Activated T-cell treated with anti-CD3 and anti-CD28 coated beads for 24 hours (primary cell): ENCODE data around the gene ACP5.
"Not testable (repeated sequence)": the region's sequence is repeated elsewhere in the genome, so short reads cannot be mapped to it uniquely, and the experiment has no call there.

Experiments
- DNase-seq: peaks from one replicate; pipeline ENCODE4 v3.0.0-alpha.2; 2020; ENCODE audit warnings: low read depth

The ACP5 gene

GRCh38 chr19:11578258-11579142 is 1.1 kb upstream of the ACP5 start:
- DNase-seq = no peak

DNA sequence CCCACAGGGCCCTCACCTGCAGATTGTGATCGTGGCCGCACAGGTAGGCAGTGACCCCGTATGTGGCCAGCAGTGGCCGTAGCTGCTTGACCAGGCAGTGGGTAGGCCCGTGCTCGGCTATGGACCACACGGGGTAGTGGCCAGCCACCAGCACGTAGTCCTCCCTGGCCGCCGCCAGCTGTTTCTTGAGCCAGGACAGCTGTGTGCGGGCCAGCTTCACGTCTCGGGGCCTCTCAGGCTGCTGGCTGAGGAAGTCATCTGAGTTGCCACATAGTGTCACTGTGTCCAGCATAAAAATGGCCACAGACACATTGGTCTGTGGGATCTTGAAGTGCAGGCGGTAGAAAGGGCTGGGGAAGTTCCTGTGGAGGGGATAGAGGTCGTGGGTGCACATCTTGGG is 1.2 kb downstream of the ACP5 start:
- no peak for DNase-seq

GRCh38 chr19:11574689-11575088 is 2.8 kb downstream of the ACP5 start:
- DNase-seq = no peak

- DNase-seq = not testable (repeated sequence)
Measured at GRCh38 chr19:11573763-11574162, 3.7 kb downstream of the ACP5 start.

DNA sequence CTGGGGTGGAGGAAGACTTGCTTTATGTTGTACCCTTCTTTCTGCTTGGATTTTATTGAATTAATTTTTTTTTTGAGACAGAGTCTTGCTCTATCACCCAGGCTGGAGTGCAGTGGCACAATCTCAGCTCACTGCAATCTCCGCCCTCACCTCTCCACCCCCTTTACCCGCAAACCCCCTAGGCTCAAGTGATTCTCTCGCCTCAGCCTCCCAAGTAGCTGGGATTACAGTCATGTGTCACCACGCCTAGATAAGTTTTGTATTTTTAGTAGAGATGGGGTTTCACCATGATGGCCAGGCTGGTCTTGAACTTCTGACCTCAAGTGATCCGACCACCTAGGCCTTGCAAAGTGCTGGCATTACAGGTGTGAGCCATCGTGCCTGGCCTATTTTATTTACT is 4.1 kb downstream of the ACP5 start:
- DNase-seq = not testable (repeated sequence)

- no peak for DNase-seq
Measured at GRCh38 chr19:11570039-11570462, 7.4 kb downstream of the ACP5 start.

DNA sequence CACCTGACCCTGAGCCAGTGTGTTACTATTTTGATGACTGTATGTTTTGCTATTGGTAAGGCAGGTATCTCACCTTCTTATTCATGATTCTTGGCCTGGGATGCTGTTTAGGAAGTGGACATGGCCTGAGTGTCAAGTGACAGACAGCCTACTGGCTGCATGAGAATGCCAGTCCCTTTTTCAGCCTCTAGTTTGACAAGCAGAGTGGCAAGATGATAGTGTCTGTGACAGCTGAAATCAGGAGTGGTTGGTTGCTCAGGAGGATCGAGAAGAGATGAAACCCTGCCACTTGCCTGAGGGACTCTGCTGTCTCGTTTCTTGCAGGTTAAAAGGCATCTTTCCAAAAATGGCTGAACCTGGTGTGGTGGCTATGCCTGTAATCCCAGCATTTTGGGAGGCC is 11.3 kb downstream of the ACP5 start:
- no peak for DNase-seq

DNA sequence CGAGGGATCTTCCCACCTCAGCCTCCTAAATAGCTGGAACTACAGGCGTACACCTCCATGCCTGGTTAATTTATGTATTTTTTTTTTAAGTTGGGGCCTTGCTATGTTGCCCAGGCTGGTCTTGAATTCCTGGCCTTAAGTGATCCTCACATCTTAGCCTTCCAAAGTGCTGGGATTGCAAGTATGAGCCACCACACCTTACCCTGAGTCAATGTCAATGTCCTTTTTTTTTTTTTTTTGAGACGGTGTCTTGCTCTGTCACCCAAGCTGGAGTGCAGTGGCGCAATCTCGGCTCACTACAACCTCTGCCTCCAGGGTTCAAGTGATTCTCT is 11.8 kb downstream of the ACP5 start:
- not testable (repeated sequence) for DNase-seq

GRCh38 chr19:11564082-11564807 is 13.2 kb downstream of the ACP5 start:
- not testable (repeated sequence) for DNase-seq

- no peak for DNase-seq
Measured at GRCh38 chr19:11563532-11563931, 13.9 kb downstream of the ACP5 start.

GRCh38 chr19:11560404-11561051 is 16.9 kb downstream of the ACP5 start:
- DNase-seq = peak; percentile 48

GRCh38 chr19:11558881-11559828 is 18.3 kb downstream of the ACP5 start, which contains the start of gene ELOF1:
TSS of gene ELOF1 (minus strand) at chr19:11559230. CDS start at chr19:11554347, 4,883 bp downstream.
- DNase-seq = peak; percentile 96

DNA sequence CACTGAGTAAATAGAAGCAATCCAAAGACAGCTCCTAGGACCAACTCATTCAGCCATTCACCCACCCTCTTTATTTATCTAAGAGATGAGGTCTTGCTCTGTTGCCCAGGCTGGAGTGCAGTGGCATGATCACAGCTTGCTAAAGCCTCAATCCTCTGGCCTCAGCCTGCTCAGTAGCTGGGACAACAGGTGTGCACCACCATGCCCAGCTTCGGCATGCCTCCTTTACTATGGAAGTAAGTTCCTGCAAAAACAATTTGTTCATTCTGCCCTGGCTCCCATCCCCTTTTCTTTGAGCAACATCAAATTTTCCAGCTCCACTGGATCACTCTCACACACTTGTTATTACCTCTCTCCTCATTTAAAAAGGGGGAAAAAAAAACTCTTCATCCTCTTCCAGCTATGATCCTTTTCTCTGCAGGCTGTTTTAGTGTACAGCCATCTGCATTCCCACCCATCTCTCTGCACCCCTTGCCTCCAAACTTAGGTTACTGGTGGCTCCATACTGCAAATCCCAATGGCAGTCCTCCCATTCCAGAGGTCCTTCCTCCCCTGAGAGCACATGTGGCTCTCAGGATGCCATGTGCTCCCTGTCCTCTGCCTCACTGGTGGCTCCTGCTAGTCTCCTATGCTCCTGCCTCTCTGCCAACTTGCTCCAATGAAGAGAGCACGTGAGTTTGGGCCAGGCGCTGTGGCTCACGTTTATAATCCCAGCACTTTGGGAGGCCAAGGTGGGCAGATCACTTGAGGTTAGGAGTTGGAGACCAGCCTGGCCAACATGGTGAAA is 20.6 kb downstream of the ACP5 start:
- no peak for DNase-seq

GRCh38 chr19:11555246-11555645 is 22.2 kb downstream of the ACP5 start:
- no peak for DNase-seq

GRCh38 chr19:11554160-11554559 is 23.3 kb downstream of the ACP5 start:
- DNase-seq = no peak

DNA sequence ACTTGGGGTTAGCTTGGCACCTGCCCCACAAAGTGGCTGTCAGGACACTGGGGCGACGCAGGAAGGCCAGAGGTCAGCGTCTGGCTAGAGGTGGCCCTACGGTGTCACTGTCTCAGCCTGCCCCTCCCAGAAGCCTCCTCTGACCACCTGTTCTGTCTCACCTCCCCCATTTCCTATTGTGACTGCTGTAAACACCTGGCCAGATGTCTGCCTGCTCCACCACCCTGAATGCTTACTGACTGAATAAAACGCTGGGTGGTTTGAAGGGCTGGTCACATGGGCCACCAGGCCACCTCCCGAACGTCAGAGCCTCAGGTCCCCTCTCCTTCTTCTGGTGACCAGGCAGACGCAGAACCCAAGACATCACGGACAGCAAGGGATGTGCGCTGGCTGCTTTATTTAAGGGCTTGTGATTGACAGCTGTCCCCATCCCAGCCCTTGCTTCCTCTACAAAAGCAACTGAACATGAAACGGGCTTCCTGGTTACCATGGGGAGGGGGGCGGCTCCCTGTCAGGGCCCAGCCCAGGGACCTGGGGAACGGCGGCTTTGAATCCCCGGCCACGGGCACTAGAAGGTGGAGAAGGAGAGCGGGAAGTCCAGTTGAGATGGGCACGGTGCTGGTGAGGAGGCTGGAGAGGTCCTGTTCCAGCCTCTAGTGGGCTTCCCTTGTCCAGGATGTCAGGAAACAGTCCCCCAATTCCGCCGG is 24.6 kb downstream of the ACP5 start:
- no peak for DNase-seq

- no peak for DNase-seq
Measured at GRCh38 chr19:11551603-11552235, 25.7 kb downstream of the ACP5 start.

GRCh38 chr19:11550265-11550664 is 27.2 kb downstream of the ACP5 start:
- DNase-seq = no peak

GRCh38 chr19:11549386-11549953 is 28.0 kb downstream of the ACP5 start:
- DNase-seq = no peak
